IPS-20b (cell line): ENCODE results near the gene GPR137C.

ENCODE experiments used
- H3K27ac ChIP-seq: one replicate; pipeline ENCODE4 v1.5.1; 2013; ENCODE audit warnings: low read length
- H3K27me3 ChIP-seq: 2 replicates; pipeline ENCODE4 v1.6.1; 2013; ENCODE audit warnings: mild to moderate bottlenecking, low read length, inconsistent platforms; ENCODE audit not compliant: insufficient read depth
- H3K36me3 ChIP-seq: 2 replicates; pipeline ENCODE4 v1.6.1; 2013; ENCODE audit warnings: low read depth, mild to moderate bottlenecking, inconsistent platforms, low read length, moderate library complexity; ENCODE audit not compliant: insufficient read depth
- H3K4me1 ChIP-seq: 2 replicates; pipeline ENCODE4 v1.6.1; 2013; ENCODE audit warnings: mild to moderate bottlenecking, control low read depth, inconsistent platforms, low read length, moderate library complexity; ENCODE audit not compliant: insufficient read depth
- H3K4me3 ChIP-seq: 2 replicates; pipeline ENCODE4 v1.5.1; 2013; ENCODE audit warnings: mild to moderate bottlenecking, low read length, inconsistent platforms
- H3K9ac ChIP-seq: 2 replicates; pipeline ENCODE4 v1.6.1; 2013; ENCODE audit warnings: low read depth, mild to moderate bottlenecking, inconsistent platforms, low read length, moderate library complexity
- H3K9me3 ChIP-seq: 2 replicates; pipeline ENCODE4 v1.6.1; 2013; ENCODE audit warnings: mild to moderate bottlenecking, low read depth, low read length, inconsistent platforms; ENCODE audit not compliant: insufficient read depth

The GPR137C gene

GRCh38 chr14:52683985-52684520, 131.4 kb downstream of the GPR137C start:
- H3K4me1 ChIP-seq, result peaks cover 7% of the 10 kb centered on the region; the same call in 1 of the 2 replicates
- no peaks in the 10 kb centered on the region for H3K36me3 ChIP-seq
- no peak overlapping the region for H3K4me3 ChIP-seq
- H3K9ac ChIP-seq, result no peak overlapping the region
- H3K27ac ChIP-seq, result no peak overlapping the region
- H3K9me3 ChIP-seq, result no peaks in the 10 kb centered on the region
- H3K27me3 ChIP-seq, result peaks cover 7% of the 10 kb centered on the region; the same call in 1 of the 2 replicates

GRCh38 chr14:52686176-52686575, 133.5 kb downstream of the GPR137C start:
- H3K4me3 ChIP-seq, result 0 out of 2 replicates have a peak overlapping the region, but pooled peaks have one; percentile 13
- H3K36me3 ChIP-seq, result no peaks in the 10 kb centered on the region
- no peaks in the 10 kb centered on the region for H3K9me3 ChIP-seq
- no peak overlapping the region for H3K27ac ChIP-seq
- H3K9ac ChIP-seq, result no peak overlapping the region
- H3K4me1 ChIP-seq, result peaks cover 7% of the 10 kb centered on the region; the same call in 1 of the 2 replicates
- H3K27me3 ChIP-seq, result peaks cover 7% of the 10 kb centered on the region; the same call in 1 of the 2 replicates
